Daoy (cell line): ENCODE data around the gene FXYD5. TPM values are rescaled to one million over a fixed set of nuclear protein-coding genes. Genes with fewer than 3 reads are reported as not detected.

Source experiments
- DNase-seq: peaks from one replicate; pipeline ENCODE4 v3.0.0-alpha.2; 2015; ENCODE audit warnings: low read depth
- total RNA-seq: library from RNA; depleted of rRNA; stranded (reverse); fragments of >200 nt; shearing (Covaris generic); gene quantifications from 2 replicates; pipeline ENCODE4 v1.2.3, GENCODE V29; 2014

The FXYD5 gene
- total RNA-seq, 1 experiment from 2014 or later, result 62.1 TPM

DNA sequence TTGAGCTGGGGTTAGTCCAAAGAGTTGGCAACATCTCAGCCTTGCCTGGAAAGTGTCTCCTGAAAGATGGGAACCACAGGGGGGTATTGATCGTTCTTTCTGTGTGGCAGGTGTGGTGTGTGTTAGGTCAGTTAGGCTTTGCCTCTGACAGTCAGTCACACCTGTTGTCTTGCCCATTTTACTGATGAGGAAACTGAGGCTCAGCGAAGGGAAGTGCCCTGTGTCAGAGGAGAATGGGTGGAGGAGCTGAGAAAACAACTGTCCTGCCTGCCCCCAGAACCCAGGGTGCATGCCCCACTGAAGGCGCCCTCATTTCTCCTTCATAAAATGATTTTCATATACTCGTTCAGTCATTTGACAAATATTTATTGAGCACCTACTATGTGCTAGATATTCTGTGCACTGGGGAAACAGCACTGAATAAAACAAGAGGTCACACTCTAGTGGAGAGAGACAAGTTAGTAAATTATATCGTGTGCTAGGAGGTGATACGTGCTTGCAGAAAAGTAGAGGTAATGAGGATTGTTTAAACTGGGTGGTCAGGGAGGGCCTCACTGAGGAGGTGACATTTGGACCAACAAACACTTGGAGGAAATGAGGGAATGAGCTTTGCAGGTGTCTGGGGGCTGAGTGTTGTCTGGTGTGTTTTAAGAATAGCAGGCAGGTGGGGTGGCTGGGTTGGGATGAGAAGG is 1.6 kb downstream of the FXYD5 start:
- DNase-seq, result no peak

DNA sequence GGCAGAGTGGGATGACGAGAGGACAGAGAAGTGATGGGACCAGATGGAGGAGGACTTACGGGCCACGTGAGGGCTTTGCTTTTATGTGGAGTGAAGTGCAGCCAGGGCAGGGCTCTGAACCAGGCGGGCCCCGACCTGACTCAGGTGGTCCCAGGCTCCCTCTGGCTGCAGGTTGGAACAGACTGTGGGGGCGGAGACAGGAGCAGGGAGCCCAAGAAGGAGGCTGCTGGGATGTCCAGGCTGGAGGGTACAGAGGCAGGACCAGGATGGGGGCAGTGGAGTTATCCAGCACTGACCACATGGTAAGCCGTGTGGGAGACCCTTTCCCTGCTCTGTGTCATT is 2.1 kb downstream of the FXYD5 start:
- DNase-seq, result no peak

DNA sequence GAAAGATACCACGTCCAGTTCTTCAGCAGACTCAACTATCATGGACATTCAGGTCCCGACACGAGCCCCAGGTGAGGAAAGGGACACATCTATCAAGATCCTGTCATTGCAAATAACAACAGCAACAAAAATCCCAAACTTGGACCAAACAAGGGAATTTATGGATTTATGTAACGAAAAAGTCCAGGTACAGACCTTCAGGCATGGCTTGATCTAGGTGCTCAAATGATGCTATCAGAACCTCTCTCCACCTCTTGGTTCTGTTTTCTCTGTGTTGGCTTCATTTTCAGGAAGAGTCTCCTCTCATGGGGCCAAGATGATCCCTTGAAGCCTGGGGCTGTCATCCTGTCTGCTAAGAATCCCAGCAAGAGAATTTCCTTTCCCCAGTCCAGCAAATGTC is 2.9 kb downstream of the FXYD5 start:
- no peak for DNase-seq

DNA sequence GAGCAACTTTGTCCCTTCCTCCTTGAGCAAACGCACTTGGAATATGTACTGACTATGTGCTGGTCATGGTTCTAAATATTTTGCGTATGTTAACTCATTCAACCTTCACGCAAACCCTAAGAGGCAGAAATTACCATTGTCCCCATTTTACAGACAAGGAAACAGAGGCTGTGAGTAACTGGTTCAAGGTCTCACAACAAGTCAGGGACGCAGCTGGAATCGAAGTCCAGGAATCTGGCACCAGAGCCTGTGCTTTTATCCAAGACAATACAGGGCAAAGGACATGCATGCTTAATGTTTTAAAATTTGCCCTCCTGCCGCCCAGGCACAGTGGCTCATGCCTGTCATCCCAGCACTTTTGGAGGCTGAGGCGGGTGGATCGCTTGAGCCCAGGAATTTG is 5.1 kb downstream of the FXYD5 start:
- no peak for DNase-seq

DNA sequence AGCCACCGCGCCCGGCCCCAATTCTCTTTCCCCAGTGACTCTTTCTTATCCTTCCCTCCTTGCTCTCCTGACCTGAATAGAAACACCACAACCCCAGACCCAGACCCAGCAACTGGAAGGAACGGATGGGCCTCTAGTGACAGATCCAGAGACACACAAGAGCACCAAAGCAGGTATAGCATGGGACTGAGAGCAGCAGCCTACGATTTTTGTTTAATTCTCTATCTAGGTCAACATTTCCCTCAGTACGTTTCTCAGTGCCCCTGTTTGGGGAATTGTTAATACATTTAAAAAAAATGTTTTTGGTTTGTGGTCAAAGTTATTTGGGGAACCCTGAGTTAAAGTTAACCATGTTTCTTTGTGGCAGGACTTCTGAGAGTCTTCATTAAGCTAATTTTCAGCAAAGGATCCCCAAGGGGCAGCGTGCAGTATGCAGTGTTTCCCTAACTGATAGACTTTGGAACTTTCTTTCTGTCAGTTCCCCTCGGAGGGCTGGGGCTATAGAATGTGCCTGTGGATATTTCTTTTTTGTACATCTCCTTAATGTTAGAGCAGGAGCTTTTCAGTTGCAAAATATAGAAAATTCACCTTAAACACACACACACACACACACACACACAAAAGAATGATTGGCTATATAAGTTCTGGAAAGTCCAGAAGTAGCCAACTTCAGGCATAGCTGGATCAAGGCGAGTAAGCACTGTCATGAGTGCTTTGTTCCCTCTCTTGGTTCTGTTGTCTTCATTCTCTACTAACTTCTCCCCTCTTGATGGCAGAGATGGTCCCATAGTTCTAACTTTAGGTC is 6.3 kb downstream of the FXYD5 start:
- no peak for DNase-seq

DNA sequence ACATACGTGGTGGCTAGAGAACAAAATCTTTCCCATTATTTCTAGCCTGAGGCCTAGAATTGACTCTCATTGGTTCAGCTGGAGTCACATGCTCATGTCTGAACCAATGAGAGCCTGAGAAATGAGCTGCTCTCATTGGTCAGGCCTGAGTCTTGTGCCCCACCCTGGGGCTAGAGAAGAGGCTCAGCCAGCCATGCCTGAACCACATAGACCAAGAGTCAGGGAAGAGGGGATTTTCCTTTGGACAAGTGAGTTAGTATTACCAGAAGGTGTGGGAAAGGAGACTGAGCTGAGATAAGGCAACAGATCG is 6.9 kb downstream of the FXYD5 start:
- DNase-seq, result no peak

DNA sequence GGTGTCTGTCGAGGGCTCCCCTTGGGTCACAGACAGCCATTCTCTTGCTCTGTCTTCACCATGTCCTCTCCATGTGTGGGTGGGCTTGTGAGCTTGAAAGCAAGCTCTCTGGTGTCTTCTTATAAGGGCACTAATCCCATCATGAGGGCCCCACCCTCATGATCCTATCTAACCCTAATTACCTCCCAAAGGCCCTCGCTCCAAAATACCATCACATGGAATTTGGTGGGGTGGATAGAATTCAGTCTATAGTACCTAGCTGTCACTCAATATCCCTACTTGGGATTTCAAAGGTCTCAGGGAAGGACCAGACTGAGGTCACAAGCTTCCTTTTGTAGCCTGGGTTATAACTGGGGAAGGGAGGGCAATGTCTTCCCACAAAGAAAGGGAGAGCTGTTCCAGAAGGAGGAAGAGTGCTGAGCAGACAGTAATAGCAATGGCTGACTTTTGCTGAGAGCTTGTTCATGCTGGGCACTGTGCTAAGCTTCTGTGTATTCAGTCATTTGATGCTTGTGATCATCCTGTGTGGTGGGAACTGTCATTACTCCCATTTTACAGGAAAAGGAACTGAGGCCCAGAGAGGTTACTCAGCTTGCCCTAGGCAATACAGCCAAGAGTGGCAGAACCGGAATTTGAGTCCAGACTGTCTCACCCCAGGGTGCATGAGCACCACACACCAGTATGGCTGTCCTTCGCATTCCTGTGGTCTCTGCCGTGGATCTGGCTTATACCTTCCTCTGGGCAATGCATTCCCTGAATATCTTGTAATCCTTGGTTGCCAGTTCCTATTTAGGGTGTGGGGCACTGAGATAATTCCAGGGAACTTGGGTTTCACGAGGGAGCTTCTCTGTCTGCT is 8.2 kb downstream of the FXYD5 start:
- DNase-seq, result peak; percentile 56

DNA sequence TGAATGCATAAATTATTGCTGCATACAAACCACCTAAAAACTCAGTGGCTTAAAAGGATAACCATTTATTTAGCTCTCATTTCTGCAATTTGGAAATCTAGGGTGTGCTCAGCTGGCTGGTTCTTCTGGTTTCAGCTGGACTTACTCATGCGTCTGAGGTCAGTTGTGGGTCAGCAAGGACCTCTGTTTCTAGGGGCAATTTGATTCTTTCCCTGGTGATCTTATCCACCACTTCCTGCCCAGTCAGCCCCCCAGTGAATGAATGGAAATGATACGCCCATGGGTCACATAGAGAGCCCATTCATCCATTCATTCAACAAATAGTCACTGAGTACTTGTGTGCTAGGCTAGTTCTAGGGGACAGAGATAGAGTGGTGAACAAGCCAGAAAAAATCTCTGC is 9.9 kb downstream of the FXYD5 start:
- peak; percentile 57 for DNase-seq

DNA sequence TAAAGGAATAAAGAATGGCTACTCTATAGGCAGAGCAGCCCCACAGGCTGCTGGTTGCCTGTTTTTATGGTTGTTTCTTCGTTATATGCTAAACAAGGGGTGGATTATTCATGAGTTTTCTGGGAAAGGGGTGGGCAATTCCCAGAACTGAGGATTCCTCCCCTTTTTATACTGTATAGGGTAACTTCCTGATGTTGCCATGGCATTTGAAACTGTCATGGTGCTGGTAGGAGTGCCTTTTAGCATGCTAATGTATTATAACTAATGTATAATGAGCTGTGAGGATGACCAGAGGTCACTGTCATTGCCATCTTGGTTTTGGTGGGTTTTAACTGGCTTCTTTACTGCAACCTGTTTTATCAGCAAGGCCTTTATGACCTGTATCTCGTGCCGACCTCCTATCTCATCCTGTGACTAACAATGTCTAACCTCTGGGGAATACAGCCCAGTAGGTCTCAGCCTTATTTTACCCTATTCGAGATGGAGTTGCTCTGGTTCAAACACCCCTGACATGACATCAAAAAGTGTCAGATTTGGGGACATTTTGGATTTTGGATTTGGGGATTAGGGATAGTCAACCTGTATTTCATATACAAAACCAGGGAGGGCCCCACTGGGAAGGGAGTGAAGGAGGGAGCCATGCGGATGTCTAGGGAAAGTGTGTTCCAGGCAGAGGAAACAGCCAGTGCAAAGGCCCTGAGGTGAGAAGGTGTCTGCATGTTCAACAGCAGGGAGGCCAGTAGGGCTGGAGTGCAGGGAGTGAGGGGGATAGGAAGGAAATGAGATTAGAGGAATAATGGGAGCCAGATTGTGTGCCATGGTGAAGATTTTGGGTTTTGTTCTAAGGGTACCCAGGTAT is 10.9 kb downstream of the FXYD5 start:
- DNase-seq, result no peak

DNA sequence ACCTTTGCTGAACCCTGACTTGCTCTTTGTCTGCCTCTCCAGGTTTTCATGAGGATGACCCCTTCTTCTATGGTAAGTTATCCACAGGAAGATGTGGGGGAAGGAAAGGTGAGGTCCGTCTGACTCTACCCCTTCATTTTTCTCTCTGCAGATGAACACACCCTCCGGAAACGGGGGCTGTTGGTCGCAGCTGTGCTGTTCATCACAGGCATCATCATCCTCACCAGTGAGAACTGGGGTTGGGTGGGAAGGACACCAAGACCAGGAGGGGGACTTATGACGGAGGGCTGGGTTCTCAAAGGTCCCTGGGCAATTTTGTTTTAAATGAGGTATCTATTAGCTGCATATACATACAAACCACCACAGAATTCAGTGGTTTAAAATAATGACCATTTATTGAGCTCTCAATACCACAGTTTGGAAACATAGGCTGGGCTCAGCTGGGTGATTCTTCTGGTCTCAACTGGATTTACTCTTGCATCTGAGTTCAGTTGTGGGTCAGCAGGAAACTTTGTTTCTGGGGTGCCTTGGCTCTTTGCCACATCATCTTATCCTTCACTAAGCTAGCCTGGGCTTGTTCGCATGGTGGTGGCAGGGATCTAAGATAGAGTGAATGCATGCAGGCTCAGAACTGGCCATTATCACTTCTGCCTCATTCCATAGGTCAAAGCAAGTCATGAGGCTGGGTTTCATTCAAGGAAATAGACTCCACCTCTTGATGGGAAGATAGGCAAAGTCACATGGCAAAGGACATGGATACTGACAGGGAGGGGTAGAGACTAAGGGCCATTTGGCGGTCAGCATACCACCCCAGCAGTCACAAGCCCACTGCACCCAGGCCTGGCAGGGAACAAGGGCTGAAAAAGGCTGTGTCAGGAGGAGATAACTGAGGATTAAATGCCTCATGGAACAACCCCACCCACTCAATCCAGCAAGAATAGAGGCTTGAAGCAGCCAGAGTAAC is 11.8 kb downstream of the FXYD5 start:
- no peak for DNase-seq

DNA sequence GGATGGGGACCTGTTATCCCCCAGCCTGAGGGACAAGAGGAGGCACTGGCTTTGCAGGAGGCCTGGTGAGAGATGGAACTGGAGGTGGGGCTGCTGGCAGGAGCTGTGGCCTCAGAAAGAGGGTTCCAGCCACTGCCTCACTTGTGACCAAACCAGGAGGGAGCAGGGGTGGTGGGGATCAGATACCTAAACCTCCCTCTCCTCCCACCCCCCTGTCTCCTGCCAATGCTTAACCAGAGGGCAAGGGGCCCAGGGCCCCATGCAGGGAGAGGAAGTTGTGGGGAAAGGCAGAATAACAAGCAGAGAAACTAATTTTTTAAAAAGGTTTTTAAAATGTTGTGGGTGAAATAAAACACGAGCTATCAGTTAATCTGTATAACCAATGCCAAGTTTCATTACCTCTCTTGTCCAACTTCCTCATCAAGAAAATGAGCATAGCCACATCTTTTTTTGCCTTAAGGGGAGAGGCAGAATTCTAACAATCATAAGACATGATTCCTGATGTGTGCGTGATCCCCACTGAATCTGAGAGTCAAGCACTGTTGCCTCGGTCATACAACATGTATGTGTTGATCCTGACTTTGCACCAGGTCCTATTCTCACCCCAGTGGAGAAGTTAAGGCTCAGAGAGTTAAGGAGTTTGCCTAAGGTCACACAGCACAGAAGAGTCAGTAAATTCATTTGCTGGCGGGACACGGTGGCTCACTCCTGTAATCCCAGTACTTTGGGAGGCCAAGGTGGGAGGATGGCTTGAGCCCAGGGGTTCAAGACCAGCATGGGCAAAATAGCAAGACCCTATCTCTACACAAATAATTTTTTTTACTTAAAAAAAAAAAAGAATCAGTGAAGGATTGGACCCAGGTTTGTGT is 12.9 kb downstream of the FXYD5 start:
- DNase-seq, result no peak

DNA sequence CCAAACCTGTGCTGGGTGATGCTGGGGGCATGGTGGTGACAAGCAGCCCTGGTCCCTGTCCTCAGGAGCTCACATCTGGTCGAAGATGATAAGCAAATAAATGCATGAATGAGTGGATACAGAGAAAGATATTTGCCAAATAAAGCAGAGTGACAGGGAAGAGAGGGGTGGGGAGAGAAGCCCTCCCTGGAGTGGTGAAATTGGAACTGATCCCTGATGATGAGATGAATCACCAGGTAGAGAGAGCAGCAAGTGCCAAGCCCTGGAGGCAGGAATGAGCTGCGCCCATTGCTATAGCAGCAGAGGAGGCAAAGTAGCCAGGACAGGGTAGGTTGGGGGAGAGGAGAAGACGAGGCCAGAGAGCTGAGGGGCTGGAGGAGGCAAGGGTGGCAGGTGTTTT is 13.7 kb downstream of the FXYD5 start:
- peak; percentile 49 for DNase-seq

DNA sequence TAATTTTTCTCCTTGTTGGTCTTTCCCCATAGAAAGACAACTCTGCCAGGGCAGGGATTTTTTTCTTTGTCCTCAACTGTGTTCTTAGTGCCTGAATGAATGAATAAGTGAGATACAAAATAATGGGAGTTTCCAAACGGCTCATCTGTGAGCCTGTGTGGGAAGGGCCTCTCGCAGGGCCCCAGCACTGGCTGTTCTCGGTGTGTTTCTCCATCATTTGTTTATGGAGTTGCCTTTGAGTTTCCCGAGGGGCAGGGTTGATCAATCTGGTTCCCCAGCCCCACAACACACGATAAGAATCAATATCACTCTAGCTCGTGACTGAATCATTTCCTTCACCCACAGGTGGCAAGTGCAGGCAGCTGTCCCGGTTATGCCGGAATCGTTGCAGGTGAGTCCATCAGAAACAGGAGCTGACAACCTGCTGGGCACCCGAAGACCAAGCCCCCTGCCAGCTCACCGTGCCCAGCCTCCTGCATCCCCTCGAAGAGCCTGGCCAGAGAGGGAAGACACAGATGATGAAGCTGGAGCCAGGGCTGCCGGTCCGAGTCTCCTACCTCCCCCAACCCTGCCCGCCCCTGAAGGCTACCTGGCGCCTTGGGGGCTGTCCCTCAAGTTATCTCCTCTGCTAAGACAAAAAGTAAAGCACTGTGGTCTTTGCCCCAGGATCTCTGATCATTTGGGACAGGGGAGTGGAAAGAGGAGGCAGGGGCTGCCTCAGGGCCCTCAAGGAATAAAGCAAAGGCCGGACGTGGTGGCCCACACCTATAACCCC is 14.9 kb downstream of the FXYD5 start:
- DNase-seq, result no peak

DNA sequence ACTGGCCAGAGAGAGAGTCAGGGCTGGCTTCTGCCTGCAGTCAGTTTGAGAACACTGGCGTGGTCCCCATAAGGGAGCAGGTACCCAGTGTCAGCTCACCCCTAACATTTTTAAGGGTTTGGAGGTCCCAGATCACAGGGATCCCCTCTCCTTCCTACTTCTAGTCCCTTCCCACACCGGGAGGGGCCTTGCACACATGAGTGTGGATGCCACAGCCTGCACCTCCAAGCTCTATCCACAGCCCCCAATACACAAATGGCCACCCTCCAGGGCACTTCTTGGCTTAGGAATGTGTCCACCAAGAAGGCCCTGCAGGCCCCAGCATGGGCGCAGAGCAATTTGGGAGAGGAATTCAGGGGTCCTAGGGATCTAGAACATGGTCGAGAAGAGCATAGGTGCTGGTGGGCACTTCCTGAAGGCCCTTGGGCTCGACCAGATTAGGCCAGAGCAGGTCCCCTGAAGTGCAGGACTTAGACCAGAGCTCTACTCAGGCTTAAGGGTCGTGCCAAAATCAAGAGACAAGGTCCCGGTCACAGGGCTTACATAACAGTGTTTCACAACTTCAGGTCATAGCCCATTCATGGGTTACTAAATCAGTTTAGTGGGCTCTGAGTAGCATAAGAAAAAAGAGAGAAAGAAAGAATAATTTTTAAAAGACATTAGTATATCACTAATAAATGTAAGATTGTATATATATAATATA is 16.0 kb downstream of the FXYD5 start:
- DNase-seq, result no peak

DNA sequence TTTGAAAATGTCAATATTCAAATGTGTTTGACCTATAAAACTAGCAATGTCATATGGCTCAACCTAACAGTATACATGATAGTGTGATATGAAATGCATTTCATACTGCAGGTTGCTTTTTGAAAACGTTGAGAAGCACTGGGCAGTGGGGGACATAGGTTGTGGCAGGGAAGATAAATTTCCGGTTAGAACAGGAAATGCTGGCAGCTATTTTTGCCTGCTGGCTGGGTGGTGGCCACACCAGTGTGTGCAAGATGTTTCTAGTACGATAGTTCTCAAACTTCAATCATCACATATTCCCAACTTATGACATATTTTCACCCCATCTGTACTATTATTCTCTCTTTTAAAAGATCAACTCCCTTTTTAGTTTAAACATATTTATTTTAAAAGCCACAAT is 17.2 kb downstream of the FXYD5 start:
- no peak for DNase-seq

DNA sequence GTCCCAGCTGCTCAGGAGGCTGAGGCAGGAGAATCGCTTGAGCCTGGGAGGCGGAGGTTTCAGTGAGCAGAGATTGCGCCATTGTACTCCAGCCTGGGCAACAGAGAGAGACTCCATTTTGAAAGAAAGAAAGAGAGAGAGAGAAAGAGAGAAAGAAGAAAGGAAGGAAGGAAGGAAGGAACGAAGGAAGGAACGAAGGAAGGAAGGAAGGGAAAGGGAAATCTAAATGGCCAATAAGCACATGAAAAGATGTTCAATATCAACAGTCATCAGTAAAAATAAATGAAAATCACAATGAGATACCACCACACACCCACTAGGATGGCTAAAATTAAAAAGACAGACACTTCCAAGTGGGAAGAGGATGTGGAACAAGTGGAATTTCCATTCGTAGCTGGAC is 19.7 kb downstream of the FXYD5 start:
- no peak for DNase-seq

DNA sequence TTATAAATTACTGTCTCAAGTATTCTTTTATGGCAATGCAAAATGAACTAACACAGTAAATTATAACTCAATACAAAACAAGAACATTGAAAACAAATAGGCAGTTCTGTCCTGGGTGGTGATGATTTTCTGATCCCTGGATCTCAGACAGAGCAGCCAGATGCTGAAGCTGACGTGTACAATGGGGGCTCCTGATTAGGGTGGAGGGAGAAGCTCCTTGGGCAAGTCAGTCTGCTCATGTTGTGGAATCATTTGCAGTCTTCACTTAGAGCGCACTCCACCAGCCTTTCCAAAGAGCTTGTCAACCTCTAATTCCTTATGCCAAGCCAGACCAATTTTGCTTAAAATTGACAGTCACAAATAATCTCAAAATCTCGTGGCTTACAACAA is 21.6 kb downstream of the FXYD5 start:
- no peak for DNase-seq
